ENCODE results near the gene HYAL1.
"Not testable (repeated sequence)": the region's sequence is repeated elsewhere in the genome, so short reads cannot be mapped to it uniquely, and the experiment has no call there.

The HYAL1 gene

DNA sequence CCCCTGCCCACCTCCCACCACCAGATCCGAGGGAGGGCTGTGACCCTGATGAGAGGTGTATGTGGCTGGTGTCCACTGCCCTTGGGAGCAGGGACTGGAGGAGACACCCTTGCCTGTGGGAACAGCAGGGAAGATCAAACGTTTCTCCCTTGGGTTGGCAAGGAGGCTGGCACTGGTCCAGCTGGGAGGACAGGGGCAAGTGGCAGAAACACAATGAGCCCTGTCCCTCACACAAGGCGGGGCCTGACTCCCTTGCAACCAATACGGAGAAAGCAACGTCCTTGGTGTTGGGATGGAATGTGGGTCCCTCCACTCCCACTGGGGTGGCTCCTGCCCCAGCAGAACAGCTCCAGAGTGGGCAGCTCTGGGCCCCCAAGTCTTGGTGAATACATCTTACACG lies 13.9 kb upstream of the HYAL1 start:
- DNase-seq: no peak

DNA sequence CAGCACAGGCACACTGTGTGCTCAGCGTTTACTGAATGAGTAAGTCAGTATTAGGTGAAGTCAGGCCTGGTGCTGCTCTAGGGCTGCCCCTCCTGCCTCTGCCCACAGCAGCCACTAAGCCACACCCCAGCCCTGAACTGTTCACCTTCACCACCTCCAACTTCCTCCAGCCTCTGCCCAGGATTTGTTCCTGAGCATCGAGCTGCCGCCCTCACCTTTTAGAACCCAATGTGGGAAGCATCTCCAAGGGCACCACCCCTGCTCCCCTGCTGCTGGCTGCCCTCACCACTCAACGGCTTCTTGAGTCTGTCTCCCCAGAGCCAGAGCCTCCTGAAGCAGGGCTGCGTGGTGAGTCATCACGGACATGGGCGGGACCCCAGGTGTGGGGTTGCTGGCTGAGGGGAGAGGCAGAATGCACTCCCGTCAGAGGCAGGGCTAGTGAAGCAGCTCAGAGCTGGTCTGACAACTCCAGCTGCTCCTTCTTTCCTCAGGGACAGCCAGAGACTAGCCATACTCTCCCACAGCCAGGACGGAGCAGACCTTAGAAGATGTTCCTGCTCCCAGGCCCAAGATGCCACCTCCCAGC lies 13.4 kb upstream of the HYAL1 start:
- DNase-seq: no peak

DNA sequence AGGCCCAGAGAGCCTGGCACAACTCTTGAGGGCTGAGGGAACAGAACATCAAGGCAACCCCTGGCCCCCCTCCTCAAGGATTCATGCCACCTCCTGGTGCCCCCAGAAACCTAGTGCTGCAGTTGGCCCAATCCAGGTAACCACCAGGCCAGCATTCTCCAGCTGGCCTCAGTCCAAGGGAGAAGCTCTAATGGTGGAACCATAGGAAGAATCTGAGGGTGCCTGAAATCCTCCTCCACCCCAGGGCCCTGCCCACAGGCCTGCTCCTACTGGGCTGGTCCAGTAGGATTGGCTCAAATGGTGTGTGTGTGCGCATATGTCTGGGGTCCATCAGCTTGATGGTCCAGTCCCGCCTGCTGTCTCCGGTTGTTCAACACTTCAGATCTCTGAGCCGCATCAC lies 11.4 kb upstream of the HYAL1 start:
- DNase-seq: no peak

DNA sequence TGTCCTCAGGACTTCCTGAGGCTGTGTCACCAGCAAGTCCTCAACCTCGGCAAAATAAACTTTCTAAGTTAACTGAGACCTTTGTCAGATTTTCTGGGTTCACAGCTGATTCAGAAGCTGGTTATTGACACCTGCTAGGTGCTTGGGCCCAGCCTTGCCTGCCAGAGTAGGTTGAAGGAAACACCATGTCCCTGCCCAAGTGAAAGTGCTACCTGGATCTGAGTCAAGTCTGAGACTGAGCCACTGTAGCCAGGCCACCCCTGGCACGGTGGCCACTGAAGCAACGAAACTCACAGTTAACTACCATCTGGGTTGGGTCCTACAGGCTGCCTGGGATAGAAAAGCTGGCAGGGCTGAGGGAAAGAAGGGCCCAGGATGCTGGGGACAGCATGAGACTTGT lies 11.0 kb upstream of the HYAL1 start:
- no peak for DNase-seq

DNA sequence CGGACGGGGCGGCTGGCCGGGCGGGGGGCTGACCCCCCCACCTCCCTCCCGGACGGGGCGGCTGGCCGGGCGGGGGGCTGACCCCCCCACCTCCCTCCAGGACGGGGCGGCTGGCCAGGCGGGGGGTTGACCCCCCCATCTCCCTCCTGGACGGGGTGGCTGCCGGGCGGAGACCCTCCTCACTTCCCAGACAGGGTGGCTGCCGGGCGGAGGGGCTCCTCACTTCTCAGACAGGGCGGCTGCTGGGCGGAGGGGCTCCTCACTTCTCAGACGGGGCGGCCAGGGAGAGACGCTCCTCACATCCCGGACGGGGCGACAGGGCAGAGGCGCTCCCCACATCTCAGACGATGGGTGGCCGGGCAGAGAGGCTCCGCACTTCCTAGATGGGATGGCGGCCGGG lies 8.7 kb upstream of the HYAL1 start:
- not testable (repeated sequence) for DNase-seq

DNA sequence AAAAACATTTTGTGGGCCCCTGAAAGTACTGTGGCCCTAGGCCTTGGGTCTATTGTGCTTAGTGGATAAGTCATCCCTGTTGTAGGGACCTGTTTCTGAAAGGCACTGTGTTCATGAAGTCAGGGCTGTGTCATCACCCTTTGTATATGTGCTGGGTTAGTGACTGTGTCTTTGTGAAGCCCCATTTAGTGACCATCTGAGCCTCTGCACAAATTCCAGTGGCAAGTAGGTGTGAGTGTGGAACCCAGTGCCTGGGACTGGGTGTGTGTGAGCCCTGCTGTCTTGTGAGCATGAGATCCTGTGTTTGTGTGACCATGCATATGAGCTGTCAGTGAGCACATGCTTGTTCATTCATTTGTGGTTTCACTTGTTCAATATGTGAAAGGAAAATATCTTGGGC lies 1.2 kb upstream of the HYAL1 start:
- no peak for DNase-seq

DNA sequence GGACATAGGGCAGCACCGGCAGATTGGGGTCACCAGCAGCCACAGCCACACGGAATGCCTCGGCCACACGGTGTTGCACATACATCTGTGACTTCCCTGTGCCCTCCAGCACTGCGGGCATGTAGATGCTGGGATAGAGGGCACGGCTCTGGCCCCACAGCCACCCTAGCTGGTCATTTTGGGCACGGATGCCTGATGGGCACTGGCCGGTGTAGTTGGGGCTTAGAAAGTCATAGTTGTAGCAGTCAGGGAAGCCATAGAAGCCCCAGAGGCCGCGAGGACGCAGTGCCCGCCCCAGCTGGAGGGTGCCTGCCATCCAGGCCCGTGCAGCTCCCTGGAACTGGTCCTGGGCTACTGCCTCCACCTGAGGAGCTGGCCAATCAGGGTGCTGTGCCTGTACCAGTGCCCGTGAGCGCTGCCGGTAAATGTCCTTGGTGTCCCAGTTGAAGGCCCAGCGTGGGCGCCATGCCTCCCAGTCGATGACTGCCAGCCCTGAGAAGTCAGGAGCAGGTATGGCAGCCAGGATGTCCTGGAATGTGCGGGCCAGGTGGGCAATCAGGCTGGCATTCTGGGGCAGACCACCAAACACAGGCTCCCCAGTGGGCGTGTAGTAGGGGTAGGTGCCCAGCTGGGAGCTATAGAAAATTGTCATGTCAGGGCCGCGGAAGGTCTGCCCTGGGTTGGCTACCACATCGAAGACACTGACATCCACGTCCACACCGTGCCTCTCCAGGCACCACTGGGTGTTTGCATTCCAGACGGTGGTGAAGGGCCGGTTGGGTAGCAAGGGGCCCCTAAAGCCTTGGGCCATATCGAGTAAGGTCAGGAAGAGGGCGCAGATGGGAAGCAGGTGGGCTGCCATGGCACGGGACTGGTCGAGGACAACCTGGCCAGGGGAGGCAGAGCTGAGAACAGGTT lies 1.0 kb downstream of the HYAL1 start:
- no peak for DNase-seq

DNA sequence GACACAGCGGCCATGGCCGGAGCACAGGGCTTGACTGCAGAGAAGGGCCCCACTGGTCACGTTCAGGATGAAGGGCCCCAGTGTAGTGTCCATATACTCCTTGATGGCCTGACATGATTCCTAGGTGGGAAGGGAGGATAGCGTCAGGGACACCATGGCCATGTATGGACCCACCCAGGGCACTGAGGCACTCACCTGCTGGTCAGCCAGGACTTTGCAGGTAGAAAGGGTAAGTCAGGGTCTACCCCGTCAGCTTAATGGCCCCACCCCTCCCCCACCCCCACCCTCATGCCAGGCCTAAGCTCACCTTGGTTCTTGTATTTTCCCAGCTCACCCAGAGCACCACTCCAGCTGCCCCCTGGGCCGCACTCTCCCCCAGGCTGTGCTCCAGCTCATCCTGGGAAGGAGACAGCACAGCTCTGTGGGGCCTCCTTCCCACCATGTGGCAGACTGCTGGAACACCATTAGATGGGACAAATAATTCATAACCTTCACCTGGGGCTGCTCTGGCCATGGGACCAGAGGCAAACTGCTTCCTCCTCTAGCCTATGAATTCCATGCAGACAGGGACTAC lies 2.6 kb downstream of the HYAL1 start:
- no peak for DNase-seq

DNA sequence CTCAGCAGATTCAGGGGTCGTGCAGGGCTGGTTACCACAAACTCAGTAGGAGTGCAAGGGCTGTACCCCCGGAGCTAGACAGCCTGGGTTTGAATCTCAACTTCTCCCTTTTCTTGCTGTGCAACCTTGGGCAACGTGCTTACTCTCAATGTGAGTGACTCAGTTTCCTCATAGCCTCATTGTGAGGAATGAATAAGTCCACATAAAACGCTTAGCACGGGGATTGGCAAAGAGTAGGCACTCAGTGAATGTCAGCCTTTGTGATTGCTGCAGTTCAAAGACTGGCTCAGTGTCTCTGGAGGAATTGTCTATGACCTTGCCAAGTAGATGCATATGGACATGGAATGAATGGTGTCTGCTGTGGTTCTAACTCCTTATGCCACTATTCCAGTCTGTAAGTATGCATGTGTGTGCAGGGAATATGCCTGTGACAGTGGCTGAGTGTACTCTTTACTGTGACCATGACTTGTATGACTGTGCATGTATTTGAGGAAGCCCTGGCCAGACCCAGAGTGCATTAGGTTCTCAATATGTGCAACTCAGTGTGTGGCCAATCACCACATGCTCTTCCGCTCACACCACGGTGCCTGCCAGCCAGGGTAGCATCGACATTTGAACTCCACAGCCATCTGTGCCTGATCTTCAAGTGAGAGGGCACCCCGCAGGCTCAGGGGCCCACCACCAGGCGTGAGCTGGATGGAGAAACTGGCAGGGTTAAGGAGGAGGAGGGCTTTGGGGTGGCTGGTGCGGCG lies 3.3 kb downstream of the HYAL1 start:
- DNase-seq: peak; percentile 74 to 87

DNA sequence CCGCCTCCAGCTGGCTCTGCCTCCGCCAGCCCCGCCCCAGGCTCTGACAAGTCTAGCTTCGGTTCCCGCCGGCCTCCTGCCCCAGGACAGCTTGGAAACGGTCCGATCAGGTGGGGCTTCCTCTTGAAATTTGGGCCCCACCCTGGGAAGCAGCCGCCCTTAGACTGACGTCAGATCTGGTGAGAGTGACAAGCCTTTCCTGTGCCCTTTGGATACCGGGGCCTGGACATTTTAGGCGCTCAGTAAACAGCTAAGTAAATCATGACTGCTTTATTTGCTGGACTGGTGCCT lies 3.8 kb downstream of the HYAL1 start:
- DNase-seq: no peak

DNA sequence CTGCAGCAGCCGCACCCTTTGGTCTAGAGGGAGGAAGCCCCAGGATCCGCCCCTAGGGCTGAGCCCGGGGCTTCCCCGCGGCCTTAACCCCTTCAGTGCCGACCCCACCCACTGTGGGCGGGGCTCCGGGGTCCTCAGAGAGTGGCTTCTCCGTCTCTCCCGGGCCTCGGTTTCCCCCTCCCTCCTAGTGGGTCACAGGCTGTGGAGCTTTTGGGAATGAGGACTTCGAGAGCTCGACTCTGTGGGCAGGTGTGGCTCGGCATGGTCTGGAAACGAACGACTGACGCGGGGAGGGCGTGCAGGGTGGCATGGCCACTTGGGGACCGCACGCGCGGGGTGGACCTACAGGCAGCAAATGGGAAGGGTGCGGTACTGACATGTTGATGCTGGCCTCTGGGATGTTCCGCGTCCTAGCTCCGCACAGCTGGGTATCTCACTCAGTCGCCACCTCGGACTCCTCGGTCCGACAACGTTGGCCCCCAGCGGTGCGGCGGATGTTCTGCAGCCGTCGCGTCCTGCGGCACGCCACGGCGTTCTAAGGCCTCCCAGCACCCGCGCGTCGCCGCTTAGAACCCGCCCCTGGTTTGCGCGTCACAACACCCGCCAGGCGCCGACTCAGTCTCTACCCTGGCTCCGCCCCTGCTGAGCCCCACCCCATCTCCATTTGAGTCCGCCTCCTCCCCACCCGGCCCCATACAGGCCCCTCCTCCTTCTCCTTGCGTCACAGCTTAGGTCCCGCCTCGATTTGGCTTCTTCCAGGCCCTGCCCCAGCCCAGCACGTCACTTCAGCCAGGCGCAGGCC lies 4.3 kb downstream of the HYAL1 start, which contains the start of the genes HYAL3 and NAA80:
HYAL3 (minus strand) TSS at position 570 of the 802 bp plus-strand sequence. CDS start 3,803 bp downstream, outside the sequence.
NAA80 (minus strand) TSS at position 570 of the 802 bp plus-strand sequence. CDS start 1,942 bp downstream, outside the sequence.
- DNase-seq: peak; percentile 99 to 100

DNA sequence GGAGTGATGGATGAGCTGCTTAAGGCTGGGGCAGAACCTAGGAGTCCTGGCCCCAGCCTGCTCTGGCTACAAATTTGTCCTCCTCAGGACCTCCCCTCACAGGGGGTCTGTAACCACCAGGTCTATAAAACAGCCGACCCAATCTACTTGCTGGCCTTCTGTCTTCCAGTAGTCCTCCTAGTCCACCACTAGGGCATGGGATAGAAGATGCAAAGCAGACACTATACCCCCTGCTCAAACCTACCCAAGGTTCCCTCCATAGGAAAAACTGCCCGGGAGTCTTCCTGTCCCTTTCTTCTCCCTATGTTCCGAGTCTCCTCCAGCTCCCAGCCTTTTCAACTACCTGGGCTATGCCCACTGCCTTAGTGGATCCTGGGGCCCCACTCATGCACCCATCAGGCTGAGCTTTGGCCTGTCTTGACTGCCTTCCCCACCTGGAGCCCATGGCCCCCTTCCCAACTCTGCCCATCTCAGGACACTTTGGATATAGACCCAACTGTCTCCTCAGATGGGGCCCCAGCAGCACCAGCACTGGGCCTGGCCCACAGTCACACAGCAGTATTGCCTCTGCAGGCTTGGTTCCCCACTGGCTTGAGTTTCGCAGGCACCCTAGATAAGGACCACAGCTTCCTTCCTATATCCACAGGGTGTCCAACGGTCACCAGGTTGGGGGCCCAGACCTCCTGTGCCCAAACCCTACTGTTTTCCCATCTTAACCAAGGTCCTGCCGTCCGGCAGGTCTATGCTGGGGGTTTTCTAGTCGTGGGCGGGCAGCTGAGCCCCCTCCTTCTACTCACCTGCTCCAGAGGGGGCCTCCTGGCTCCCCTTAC lies 5.3 kb downstream of the HYAL1 start:
- DNase-seq: no peak

DNA sequence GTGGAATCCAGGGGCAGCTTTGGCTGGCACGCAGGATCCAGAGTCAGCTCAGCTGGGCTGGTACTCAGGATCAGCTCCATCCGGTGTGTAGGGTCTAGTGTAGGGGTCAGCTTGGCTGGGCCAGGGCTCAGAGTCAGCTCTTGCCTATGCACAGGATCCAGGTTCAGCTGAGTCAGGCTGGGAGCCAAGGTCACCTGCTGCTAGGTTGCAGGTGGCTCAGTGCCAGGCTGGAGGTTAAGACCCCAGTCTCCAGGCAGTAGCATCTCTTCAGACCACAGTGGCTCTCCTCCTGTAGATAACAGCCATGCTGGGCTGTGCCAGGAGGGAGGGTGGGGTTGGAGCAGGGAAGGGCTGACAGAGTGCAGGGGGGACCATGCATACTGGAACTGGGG lies 6.0 kb downstream of the HYAL1 start:
- DNase-seq: no peak

DNA sequence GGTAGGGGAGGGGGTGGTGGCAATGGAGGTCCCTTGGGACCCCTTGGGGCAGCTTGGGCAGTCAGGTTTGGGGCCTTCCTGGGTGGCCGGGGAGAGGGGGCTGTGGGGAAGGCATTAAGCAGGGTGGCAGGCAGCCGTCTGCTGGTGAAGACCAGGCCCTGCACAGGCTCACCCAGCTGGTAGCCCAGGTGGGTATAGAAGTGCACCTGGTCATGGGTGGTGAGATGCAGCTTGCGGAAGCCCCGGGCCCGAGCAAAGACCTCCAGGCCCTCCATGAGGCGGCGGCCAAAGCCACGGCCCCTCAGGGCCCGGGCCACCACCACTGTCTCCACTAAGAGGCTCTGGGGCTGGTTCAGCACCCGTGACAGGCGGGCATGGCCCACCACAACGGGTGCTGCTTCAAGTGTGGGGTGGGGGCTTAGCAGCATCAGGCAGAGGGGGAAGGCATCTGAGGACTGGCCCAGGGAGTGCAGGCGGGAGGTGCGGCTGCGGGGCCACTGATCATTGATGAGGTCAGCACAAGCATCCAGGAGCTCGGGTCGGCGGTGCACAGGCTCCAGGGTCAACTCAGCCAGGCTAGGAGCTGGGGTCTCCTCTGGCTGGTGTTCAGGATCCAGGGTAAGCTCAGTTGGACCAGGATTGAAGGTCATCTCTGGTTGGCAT lies 6.5 kb downstream of the HYAL1 start:
- DNase-seq: no peak

DNA sequence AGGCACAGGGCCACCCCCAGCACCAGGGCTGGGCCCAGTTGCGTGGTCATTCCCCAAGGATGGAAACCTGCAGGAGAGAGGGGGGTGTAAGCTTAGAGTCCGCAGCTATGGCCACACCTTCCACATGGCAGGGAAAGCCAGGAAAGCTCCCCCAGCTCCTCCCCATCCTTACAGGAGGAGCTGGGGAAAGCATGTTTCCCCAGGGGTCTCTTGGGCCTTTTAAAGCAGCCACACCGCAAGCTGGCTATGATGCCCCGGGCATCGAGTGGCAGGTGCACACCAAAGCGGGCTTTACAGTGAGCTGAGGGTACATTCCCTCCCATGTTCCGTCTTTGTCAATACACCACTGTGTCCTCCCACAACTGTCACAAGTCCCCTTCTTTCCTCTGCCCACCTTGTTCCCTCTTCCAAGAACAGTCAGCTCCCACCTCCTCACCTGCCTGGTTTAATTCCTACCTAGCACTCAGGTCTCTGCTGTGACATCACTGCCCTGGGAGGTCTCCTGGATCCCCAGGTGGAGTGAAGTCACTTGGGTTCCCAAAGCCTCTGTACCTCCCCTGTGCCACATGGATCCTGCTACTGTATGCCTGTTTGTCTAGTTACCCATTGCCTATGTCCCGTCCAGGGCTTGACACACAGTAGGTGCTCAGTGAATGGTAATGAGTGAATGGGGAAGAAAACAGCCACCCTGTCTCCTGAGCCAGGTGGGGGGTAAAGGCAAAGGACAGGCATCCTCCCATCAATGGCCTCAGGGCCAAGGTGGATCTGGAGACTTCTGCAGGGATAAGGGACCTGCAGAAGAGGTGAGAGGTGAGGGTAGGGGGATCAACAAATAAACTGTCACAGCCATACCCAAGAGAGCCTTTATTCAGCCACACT lies 7.6 kb downstream of the HYAL1 start:
- DNase-seq: no peak

DNA sequence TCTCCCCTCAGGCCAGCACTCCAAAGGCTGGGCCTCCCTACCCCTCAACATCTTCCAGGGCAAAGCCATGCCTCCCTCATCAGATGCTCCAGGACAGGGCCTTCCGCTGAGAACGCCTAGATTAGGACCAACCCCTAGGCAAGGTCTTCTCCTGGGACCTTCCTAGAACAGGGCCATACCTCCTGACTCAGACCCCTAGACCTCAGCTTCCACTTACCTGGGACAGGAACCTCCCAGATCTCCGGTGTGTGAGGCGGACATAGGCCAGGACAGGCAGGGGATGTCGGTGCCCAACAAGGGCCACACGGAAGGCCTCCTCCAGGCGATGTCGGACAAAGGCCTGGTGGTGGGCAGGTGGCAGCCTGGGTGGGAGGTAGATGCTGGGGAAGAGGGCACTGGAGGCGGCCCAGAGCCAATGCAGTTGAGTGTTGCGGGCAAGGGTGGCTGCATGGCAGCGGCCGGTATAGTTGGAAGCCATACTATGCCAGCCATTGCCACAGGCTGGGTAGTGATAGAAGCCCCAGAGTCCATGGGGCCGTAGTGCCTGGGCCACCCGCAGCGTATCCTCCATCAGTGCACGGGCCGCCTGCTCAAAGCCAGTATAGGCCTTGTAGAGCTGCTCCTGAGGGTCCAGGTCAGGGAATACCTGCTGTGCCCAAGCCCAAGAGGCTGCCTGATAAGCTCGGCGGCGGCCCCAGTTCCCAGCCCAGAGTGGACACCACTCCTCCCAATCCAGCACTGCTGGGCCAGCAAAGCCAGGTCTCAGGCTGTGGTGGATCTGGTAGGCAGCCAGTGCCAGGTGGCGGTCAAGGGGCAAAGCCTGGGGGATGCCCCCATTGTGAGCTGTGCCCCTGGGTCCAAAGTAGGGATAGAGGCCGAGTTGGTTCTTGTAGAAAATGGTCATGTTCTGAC lies 8.6 kb downstream of the HYAL1 start:
- no peak for DNase-seq

DNA sequence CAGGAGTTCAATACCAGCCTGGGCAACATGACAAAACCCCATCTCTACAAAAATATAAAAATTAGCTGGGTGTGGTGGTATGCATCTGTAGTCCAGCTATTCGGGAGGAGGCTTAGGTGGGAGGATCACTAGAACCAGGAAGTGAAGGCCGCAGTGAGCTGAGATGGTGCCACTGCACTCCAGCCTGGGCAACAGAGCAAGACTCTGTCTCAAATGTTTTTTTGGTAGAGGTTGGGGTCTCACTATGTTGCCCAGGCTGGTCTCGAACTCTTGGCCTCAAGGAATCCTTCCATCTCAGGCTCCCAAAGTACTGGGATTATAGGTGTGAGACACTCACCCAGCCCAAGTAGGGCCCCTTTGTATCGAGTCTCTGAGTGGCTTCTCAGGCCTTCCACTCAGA lies 9.3 kb downstream of the HYAL1 start:
- DNase-seq: no peak

DNA sequence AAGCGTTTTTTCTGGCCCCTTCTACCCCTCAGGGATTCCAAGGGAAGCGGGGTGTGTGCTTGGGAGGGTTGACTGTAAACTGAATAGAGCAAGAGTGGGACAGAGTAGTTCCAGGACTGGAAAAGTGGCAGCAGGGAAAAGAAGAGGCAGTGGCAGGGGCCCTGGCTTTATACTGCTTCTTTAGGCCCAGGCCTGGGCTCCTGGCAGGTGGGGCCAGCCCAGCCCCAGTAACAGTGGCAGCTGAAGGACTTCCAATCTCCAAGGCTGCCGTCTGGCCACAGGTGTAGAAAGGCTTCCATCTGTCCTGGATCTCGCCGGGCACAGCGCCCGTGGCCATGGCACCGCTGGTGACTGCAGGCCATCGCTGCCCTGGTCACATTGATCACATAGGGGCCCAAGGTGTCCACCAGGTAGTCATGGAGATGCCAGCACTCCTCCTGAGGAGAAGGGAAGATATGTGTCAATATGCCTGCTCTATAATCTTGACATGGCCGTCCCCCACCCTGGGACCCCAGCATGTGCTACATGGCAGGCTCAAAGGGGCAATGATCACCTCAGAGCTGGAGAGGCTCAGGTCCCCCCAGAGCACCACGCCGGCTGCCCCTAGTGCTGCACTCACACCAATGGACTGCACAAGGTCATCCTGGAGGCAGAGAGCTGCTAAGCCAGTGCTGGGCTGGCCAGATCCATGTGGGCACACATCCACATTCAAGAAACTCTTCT lies 10.1 kb downstream of the HYAL1 start:
- no peak for DNase-seq

Data from inflammatory macrophage treated with lipopolysaccharide for 1 hour (primary cell).